ENCODE data around the gene JARID2.
"Not testable (repeated sequence)": the region's sequence is repeated elsewhere in the genome, so short reads cannot be mapped to it uniquely, and the experiment has no call there.

JARID2 gene

DNA sequence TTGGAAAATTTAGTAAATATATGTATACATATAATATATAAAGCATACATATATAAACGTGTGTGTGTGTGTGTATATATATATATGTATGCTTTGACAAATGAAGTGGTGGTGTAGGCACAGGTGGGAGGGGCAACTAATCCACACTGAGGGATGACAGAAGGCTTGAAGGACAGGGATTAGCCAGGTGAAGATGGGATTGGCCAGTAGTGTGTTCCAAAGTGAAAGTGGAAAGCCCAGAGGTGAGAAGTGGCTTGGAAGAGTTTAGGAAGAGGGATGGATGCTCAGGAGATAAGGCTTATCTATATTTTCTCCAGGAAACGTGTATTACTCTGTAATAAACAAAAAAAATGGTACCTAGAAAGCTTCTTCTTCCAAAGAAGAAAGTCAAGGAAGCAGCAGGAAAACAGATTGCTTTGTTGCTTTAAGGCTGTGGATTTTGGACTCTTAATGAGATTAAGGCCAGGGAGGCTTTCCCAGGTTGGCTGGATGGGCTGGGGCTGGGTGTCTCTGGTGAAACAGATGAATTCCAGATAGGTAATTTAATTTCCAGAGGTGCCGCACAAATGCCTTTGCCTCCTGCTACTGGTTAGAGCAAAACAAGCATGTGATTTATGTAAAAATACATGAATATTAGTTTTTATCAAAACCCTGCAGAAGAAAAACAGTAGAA lies 63.9 kb downstream of the JARID2 start:
- DNase-seq (ENCODE audit: low read depth): no peak

DNA sequence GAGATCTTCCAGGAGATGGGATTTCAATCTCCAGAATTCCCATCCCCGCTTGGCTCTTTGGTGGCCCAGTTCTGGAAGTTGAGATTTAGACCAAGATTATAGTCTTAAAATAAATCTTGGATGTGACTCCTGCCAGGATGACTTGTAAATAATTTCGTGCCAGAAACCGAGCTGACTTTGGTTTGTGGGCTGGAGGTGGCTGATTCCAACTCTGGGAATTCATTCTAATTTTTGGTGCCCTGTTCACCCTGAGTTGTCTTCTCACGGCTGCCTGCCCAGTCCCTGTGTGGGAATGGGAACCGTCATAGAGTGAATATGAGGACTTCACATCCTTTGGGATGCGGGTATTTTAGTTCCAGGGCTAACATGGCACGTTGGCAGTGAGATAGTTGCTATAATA lies 64.8 kb downstream of the JARID2 start:
- DNase-seq (ENCODE audit: low read depth): no peak

GRCh38 chr6:15312500-15312899 lies 66.6 kb downstream of the JARID2 start:
- peak; percentile 65 for DNase-seq (ENCODE audit: low read depth)

GRCh38 chr6:15313367-15313766 lies 67.5 kb downstream of the JARID2 start:
- no peak for DNase-seq (ENCODE audit: low read depth)

- no peak for DNase-seq (ENCODE audit: low read depth)
These were observed 70.9 kb downstream of the JARID2 start for GRCh38 chr6:15316754-15317153.

- DNase-seq (ENCODE audit: low read depth): no peak
These were observed 71.4 kb downstream of the JARID2 start for GRCh38 chr6:15317251-15317650.

GRCh38 chr6:15317934-15318902 lies 72.3 kb downstream of the JARID2 start:
- DNase-seq (ENCODE audit: low read depth): no peak

GRCh38 chr6:15319677-15320076 lies 73.8 kb downstream of the JARID2 start:
- no peak for DNase-seq (ENCODE audit: low read depth)

GRCh38 chr6:15320693-15321092 lies 74.8 kb downstream of the JARID2 start:
- no peak for DNase-seq (ENCODE audit: low read depth)

DNA sequence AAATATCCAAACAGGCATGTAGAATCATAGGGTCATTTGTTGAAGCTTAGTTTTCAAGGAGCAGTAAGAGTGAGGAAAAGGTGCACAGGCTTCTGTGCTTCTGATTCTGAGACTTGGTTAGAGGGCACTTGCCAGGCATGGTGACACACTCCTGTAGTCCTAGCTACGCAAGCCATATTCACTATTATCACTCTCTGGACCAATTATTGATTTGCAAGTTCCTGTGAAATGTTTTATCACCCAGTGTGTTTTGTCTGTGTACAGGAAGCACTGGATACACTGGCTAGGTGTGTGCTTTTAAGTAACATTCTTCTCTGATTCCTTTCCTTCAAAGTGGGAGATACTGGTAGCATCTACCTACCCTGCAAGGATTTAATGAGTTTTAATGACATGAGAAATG lies 76.3 kb downstream of the JARID2 start:
- DNase-seq (ENCODE audit: low read depth): no peak

DNA sequence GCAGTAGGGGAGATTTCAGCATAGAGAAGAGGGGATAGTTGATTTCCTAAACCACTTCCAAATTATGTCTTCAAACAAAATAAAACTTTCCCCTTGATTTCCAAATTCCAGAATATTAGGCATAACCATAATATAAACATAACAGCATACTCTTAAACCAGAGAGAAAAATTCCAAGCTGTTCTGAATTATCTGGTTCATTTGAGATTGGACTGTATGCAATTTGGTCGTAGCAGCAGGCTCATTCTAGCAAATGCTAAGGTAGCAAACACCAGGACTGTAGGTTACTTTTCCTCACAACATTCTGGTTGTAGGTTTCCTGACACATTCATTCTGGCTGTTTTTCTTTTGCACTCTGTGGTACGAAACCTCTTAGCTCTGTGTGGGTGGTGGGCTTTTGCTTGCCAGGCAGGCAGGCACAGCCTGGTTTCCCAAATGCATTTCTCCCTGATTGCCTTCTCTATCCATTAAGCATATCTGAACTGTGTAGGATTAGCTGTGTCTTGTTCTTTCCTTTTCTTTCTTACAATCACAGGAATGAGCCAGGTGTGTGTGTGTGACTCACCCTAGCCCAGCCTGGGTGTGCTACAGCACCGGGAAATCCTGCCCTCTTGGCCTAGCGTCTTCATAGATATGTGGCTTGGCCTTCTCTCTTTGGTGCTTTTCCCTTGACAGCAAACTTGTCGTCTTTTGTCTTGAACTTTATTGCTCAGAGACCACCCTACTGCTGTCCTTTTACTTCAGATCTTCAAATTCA lies 77.1 kb downstream of the JARID2 start:
- DNase-seq (ENCODE audit: low read depth): peak; percentile 41

GRCh38 chr6:15323611-15324010 lies 77.7 kb downstream of the JARID2 start:
- DNase-seq (ENCODE audit: low read depth): not testable (repeated sequence)

- no peak for DNase-seq (ENCODE audit: low read depth)
These were observed 78.6 kb downstream of the JARID2 start for GRCh38 chr6:15324427-15324985.

- DNase-seq (ENCODE audit: low read depth): no peak
These were observed 79.7 kb downstream of the JARID2 start for GRCh38 chr6:15325540-15325955.

GRCh38 chr6:15326067-15326614 lies 80.3 kb downstream of the JARID2 start:
- DNase-seq (ENCODE audit: low read depth): no peak

- no peak for DNase-seq (ENCODE audit: low read depth)
These were observed 81.4 kb downstream of the JARID2 start for GRCh38 chr6:15327271-15327670.

DNA sequence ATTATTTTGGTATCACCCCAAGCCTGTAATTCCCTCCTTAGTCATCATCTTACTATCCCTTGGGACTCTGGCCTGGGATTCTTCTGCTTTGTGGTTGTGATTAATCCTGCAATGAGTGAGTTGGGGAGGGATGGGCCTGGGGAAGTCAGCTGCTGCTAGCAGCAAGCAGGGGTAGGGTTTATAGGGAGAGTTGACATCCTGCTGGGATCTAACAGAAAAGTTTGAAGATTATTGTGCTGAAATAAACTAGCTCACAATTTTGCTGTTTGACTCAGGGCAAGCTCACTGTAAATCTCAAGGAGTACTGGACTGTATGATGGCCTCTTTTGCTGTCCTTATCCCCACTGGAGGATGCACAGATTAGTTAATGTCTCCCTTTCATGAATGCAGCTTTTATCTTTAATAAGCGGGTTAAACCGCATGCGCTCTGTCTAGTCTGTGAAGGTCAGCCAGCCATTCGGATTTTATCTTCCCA lies 83.4 kb downstream of the JARID2 start:
- peak; percentile 78 for DNase-seq (ENCODE audit: low read depth)

DNA sequence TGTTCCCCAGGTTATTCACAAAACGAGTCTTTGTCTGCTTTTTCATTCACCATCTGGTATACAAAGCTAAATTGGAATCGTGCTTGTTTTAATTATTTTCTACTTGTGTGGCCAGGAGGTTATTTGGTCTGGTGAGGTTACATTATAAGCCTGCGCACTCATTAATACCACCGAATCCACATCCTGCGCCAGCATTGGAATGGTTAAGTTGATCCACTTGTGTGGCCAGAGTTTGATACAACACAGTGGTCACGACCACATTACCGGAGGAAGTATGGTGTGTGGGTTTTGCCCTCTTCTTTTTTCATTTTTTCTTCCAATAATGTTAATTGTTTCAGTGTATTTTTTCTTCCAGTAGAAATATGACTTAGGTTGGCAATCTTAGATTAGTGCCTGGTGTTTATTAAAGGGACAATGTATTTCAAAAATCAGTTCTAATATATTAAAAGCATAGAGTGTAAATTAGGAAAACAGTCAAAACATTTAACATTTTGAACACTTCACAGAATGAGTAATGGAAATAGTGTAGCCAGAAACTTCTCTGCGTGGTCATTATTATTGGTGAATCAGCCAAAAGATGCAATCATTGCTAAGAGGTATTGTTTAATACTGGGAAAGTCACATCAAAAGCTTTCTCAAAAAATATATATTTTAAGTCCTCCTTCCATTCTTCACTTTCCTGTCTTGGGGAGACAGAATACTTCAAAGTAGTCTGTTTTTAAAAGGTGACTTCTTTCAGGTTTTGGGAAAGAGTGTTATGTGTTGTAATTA lies 84.5 kb downstream of the JARID2 start:
- peak; percentile 63 for DNase-seq (ENCODE audit: low read depth)

DNA sequence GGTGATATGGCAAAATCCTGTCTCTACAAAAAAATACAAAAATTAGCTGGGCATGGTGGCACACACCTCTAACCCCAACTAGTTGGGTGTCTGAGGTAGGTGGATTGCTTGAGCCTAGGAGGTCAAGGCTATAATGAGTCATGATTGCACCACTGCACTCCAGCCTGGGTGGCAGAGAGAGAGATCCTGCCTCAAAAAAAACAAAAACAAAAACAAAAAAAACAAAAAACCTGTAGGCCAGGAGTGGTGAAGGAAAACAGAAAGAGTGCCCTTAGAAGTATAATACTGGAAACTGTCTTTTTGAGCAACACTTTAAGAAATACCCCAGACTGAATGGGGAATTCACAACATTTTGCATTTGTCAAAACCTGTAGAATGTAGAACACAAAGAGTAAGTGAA lies 85.3 kb downstream of the JARID2 start:
- DNase-seq (ENCODE audit: low read depth): no peak

GRCh38 chr6:15331629-15332251 lies 85.9 kb downstream of the JARID2 start:
- DNase-seq (ENCODE audit: low read depth): no peak

All from iris pigment epithelial cell (primary cell).